Measurements from ENCODE around the gene ERBB4. TPM values are rescaled to one million over a fixed set of nuclear protein-coding genes. Genes with fewer than 3 reads are reported as not detected.

ERBB4 gene
- total RNA-seq, 1 donor from 2014 or later = 0.36 TPM

GRCh38 chr2:211963969-211964368 lies 574.6 kb downstream of the ERBB4 start:
- Mint-ChIP-seq H3K4me1 (ENCODE audit: unreplicated experiment) (no peaks in the 10 kb centered on the region), H3K4me3 (ENCODE audit: unreplicated experiment) (no peak overlapping the region), H3K27me3 (ENCODE audit: unreplicated experiment) (peaks cover 3% of the 10 kb centered on the region), H3K9me3 (ENCODE audit: unreplicated experiment) (no peaks in the 10 kb centered on the region), H3K27ac (ENCODE audit: unreplicated experiment) (no peak overlapping the region), H3K36me3 (ENCODE audit: low read depth, unreplicated experiment) (no peaks in the 10 kb centered on the region)
- no peak for TF ChIP-seq CTCF (IDR thresholded peaks at IDR 0.05; ENCODE audit: unreplicated experiment)
- no peak for DNase-seq (ENCODE audit: low spot score)

- no peaks in the 10 kb centered on the region for H3K9me3 Mint-ChIP-seq (ENCODE audit: unreplicated experiment)
- no peak overlapping the region for H3K4me3 Mint-ChIP-seq (ENCODE audit: unreplicated experiment)
- no peak for TF ChIP-seq CTCF (IDR thresholded peaks at IDR 0.05; ENCODE audit: unreplicated experiment)
- no peak for DNase-seq (ENCODE audit: low spot score)
- no peaks in the 10 kb centered on the region for H3K36me3 Mint-ChIP-seq (ENCODE audit: low read depth, unreplicated experiment)
- no peak overlapping the region for H3K27ac Mint-ChIP-seq (ENCODE audit: unreplicated experiment)
- H3K27me3 Mint-ChIP-seq (ENCODE audit: unreplicated experiment) = peaks cover 2% of the 10 kb centered on the region
- H3K4me1 Mint-ChIP-seq (ENCODE audit: unreplicated experiment) = no peaks in the 10 kb centered on the region
Observed at GRCh38 chr2:211957799-211958198, 580.8 kb downstream of the ERBB4 start.

- no peaks in the 10 kb centered on the region for H3K9me3 Mint-ChIP-seq (ENCODE audit: unreplicated experiment)
- DNase-seq (ENCODE audit: low spot score) = no peak
- no peaks in the 10 kb centered on the region for H3K4me1 Mint-ChIP-seq (ENCODE audit: unreplicated experiment)
- no peaks in the 10 kb centered on the region for H3K27me3 Mint-ChIP-seq (ENCODE audit: unreplicated experiment)
- H3K27ac Mint-ChIP-seq (ENCODE audit: unreplicated experiment) = no peak overlapping the region
- H3K4me3 Mint-ChIP-seq (ENCODE audit: unreplicated experiment) = no peak overlapping the region
- TF ChIP-seq CTCF (IDR thresholded peaks at IDR 0.05; ENCODE audit: unreplicated experiment) = no peak
- no peaks in the 10 kb centered on the region for H3K36me3 Mint-ChIP-seq (ENCODE audit: low read depth, unreplicated experiment)
Observed at GRCh38 chr2:211955648-211956047, 583.0 kb downstream of the ERBB4 start.

GRCh38 chr2:211948932-211949331 lies 589.7 kb downstream of the ERBB4 start:
- DNase-seq (ENCODE audit: low spot score) = no peak

GRCh38 chr2:211946960-211947359 lies 591.6 kb downstream of the ERBB4 start:
- H3K4me3 Mint-ChIP-seq (ENCODE audit: unreplicated experiment) = no peak overlapping the region
- no peak overlapping the region for H3K27ac Mint-ChIP-seq (ENCODE audit: unreplicated experiment)
- H3K27me3 Mint-ChIP-seq (ENCODE audit: unreplicated experiment) = no peaks in the 10 kb centered on the region
- no peaks in the 10 kb centered on the region for H3K9me3 Mint-ChIP-seq (ENCODE audit: unreplicated experiment)
- no peaks in the 10 kb centered on the region for H3K4me1 Mint-ChIP-seq (ENCODE audit: unreplicated experiment)
- no peak for TF ChIP-seq CTCF (IDR thresholded peaks at IDR 0.05; ENCODE audit: unreplicated experiment)
- no peaks in the 10 kb centered on the region for H3K36me3 Mint-ChIP-seq (ENCODE audit: low read depth, unreplicated experiment)
- DNase-seq (ENCODE audit: low spot score) = no peak

More at GRCh38 chr2:211948932-211949331, 589.7 kb downstream of the ERBB4 start:
- Mint-ChIP-seq H3K4me1 (ENCODE audit: unreplicated experiment) (no peaks in the 10 kb centered on the region), H3K27me3 (ENCODE audit: unreplicated experiment) (no peaks in the 10 kb centered on the region), H3K27ac (ENCODE audit: unreplicated experiment) (no peak overlapping the region), H3K4me3 (ENCODE audit: unreplicated experiment) (no peak overlapping the region), H3K9me3 (ENCODE audit: unreplicated experiment) (no peaks in the 10 kb centered on the region), H3K36me3 (ENCODE audit: low read depth, unreplicated experiment) (no peaks in the 10 kb centered on the region)
- TF ChIP-seq CTCF (IDR thresholded peaks at IDR 0.05; ENCODE audit: unreplicated experiment) = no peak
